NCI-H187 treated with DMSO at 0.1 percent for 48 hours (cell line): ENCODE data around the gene ARF6.
"Not testable (repeated sequence)": the region's sequence is repeated elsewhere in the genome, so short reads cannot be mapped to it uniquely, and the experiment has no call there.

ENCODE experiments used
- DNase-seq: peaks from one replicate; lab custom pipeline; 2025; lab: John Stamatoyannopoulos, UW

The ARF6 gene

GRCh38 chr14:49876563-49877127 lies 16.2 kb upstream of the ARF6 start:
- no peak for DNase-seq

- DNase-seq: no peak
These were observed 13.2 kb upstream of the ARF6 start for GRCh38 chr14:49879646-49880204.

GRCh38 chr14:49880267-49881064 lies 12.4 kb upstream of the ARF6 start:
- DNase-seq: no peak

GRCh38 chr14:49881350-49882001 lies 11.4 kb upstream of the ARF6 start:
- DNase-seq: no peak

- DNase-seq: no peak
These were observed 9.8 kb upstream of the ARF6 start for GRCh38 chr14:49882826-49883694.

GRCh38 chr14:49886523-49886922 lies 6.4 kb upstream of the ARF6 start:
- DNase-seq: no peak

- no peak for DNase-seq
These were observed 4.6 kb upstream of the ARF6 start for GRCh38 chr14:49888293-49888692.

GRCh38 chr14:49892301-49892635 lies 614 bp upstream of the ARF6 start:
- DNase-seq: no peak

GRCh38 chr14:49893309-49894213 lies 679 bp downstream of the ARF6 start:
- no peak for DNase-seq

- not testable (repeated sequence) for DNase-seq
These were observed 1.6 kb downstream of the ARF6 start for GRCh38 chr14:49894214-49895107.

- no peak for DNase-seq
These were observed 2.6 kb downstream of the ARF6 start for GRCh38 chr14:49895480-49895879.

GRCh38 chr14:49896272-49896671 lies 3.4 kb downstream of the ARF6 start:
- not testable (repeated sequence) for DNase-seq

- DNase-seq: no peak
These were observed 4.1 kb downstream of the ARF6 start for GRCh38 chr14:49896966-49897365.

GRCh38 chr14:49897414-49897813 lies 4.5 kb downstream of the ARF6 start:
- no peak for DNase-seq

GRCh38 chr14:49897965-49898364 lies 5.1 kb downstream of the ARF6 start:
- no peak for DNase-seq

GRCh38 chr14:49898485-49898884 lies 5.6 kb downstream of the ARF6 start:
- no peak for DNase-seq

- DNase-seq: no peak
These were observed 8.1 kb downstream of the ARF6 start for GRCh38 chr14:49900973-49901372.

- not testable (repeated sequence) for DNase-seq
These were observed 9.9 kb downstream of the ARF6 start for GRCh38 chr14:49902679-49903246.

GRCh38 chr14:49904270-49904669 lies 11.4 kb downstream of the ARF6 start:
- DNase-seq: no peak

- no peak for DNase-seq
These were observed 13.1 kb downstream of the ARF6 start for GRCh38 chr14:49905989-49906388.
